NCI-H2107 (cell line): ENCODE measurements around the gene FTHL17.

Source experiments
- DNase-seq: peaks from one replicate; lab custom pipeline; 2025; lab: John Stamatoyannopoulos, UW

The FTHL17 gene

GRCh38 chrX:31071725-31072124 lies at the start of gene FTHL17:
FTHL17 (minus strand) TSS chrX:31072041; CDS start chrX:31071953, 88 bp downstream.
- no peak for DNase-seq

- no peak for DNase-seq
Measured at GRCh38 chrX:31117266-31117665, 45.4 kb upstream of the FTHL17 start.

- no peak for DNase-seq
Measured at GRCh38 chrX:31115398-31115797, 43.6 kb upstream of the FTHL17 start.

GRCh38 chrX:31114858-31115257 lies 43.0 kb upstream of the FTHL17 start:
- no peak for DNase-seq

- no peak for DNase-seq
Measured at GRCh38 chrX:31112226-31112999, 40.6 kb upstream of the FTHL17 start.

GRCh38 chrX:31110657-31111056 lies 38.8 kb upstream of the FTHL17 start:
- no peak for DNase-seq

- no peak for DNase-seq
Measured at GRCh38 chrX:31099536-31100090, 27.8 kb upstream of the FTHL17 start.

GRCh38 chrX:31098079-31098478 lies 26.2 kb upstream of the FTHL17 start:
- DNase-seq: no peak

- no peak for DNase-seq
Measured at GRCh38 chrX:31093639-31093975, 21.8 kb upstream of the FTHL17 start.

GRCh38 chrX:31092970-31093638 lies 21.3 kb upstream of the FTHL17 start:
- no peak for DNase-seq

- no peak for DNase-seq
Measured at GRCh38 chrX:31092476-31092875, 20.6 kb upstream of the FTHL17 start.

- no peak for DNase-seq
Measured at GRCh38 chrX:31091819-31092218, 20.0 kb upstream of the FTHL17 start.

- DNase-seq: no peak
Measured at GRCh38 chrX:31074522-31074921, 2.7 kb upstream of the FTHL17 start.

GRCh38 chrX:31071262-31071661 lies 579 bp downstream of the FTHL17 start:
- DNase-seq: no peak

GRCh38 chrX:31070057-31070468 lies 1.8 kb downstream of the FTHL17 start:
- no peak for DNase-seq

GRCh38 chrX:31063114-31063513 lies 8.7 kb downstream of the FTHL17 start:
- no peak for DNase-seq

- no peak for DNase-seq
Measured at GRCh38 chrX:31061091-31061490, 10.8 kb downstream of the FTHL17 start.

- no peak for DNase-seq
Measured at GRCh38 chrX:31060016-31060415, 11.8 kb downstream of the FTHL17 start.

- DNase-seq: no peak
Measured at GRCh38 chrX:31058284-31058683, 13.6 kb downstream of the FTHL17 start.

GRCh38 chrX:31057691-31058090 lies 14.2 kb downstream of the FTHL17 start:
- DNase-seq: no peak

GRCh38 chrX:31057291-31057690 lies 14.6 kb downstream of the FTHL17 start:
- no peak for DNase-seq

GRCh38 chrX:31053621-31054020 lies 18.2 kb downstream of the FTHL17 start:
- DNase-seq: no peak

GRCh38 chrX:31039327-31039711 lies 32.5 kb downstream of the FTHL17 start:
- no peak for DNase-seq
